Measurements from ENCODE around the gene EVI2B.
"Not testable (repeated sequence)": the region's sequence is repeated elsewhere in the genome, so short reads cannot be mapped to it uniquely, and the experiment has no call there.

EVI2B gene

DNA sequence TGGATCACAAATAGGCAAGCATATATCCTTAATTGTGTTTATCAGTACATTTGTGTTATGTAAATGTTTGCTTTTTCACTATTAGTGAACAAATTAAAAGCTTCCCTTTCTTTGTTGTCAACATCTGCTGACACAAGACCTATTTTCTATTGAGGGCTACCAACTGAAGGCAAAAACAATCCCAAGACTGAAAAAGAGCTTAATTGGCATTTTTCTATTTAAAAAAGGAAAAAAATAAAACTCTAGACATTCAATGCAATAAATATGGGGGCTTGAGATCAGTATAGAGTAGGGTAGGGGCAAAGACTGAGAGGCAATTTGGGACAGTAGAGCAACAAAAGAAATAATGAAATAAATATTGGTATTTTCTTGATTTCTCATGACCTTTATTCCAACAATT is 41.1 kb downstream of the EVI2B start:
- no peak for DNase-seq (ENCODE audit: low read depth in 1 of 2, low spot score in 1 of 2)

DNA sequence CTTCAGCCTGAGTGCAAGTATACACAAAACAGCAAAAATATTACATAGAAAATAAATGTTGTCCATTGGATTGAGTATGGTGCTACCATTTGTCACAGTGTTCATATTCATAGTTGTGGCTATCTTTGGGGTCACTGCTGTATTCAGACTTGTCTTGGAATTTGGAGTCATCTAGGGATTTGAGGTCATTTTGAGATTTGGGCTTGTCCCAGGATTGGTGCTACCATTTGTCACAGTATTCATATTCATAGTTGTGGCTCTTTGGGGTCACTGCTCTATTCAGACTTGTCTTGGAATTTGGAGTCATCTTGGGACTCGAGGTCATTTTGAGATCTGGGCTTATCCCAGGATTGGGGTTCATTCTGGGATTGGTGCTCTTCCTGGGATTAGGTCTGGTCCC is 41.6 kb downstream of the EVI2B start:
- DNase-seq (ENCODE audit: low read depth in 1 of 2, low spot score in 1 of 2) = no peak

DNA sequence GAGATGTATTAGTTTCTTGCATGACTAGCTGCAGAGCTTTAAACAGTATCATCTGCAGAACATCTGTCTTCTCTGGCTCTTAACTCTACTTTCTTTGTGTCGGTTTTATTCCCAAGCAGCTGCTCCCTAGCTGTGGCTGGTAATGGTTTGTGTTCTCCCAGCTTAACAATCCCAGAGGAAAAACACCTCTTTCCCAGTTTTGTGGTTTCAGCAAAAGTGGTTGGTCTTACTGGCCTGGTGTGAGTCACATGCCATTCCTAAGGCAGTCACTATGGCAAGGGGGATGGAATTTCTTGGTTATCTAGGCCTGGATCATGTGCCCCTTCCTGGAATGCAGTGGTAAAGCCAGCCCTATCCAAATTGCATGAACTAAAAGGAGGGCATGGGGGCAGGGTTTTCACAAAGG is 44.3 kb downstream of the EVI2B start:
- DNase-seq (ENCODE audit: low read depth in 1 of 2, low spot score in 1 of 2) = no peak

DNA sequence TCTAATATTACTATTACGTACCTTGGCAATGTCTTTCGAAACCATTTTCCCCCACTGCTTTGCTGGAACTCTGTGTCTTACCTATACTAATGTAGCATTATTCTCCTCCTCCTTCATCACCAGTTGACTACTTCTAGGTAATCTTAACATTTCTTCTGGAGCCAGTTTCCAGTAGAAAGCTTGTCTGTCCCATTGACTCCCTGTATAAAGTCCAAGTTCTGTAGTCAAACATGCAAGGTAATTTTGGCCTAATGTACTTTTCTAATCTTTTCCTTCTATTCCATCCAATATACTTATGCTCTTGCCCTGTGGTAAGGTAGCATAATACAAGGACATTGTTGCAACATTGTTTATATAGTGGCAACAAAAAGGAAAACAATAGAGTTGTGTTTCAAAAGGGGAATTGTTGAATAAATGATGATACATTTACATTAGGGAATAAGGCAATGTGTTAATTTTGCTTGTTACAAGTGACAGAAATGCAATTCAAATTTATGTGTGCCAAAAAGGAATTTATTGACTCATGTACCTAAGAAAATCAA is 44.7 kb downstream of the EVI2B start:
- no peak for DNase-seq (ENCODE audit: low read depth in 1 of 2, low spot score in 1 of 2)

DNA sequence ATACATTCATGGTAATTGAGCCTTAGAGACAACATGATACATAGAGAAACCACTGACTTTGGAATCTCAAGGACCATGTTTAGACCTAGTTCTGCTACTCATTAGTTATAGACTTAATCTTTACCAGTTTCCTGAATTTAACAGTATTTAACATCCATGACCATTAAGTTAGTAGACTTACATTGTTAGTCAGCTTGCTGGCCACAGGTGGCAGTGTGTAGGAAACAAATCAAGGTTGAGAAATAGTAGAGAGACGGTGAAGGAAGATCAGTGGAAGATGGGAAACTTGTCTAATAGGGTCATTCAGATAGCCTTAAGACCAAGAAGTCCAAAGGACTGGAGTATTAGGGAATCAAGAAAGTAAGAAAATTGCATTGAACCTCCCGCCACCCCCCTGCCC is 47.8 kb downstream of the EVI2B start:
- no peak for DNase-seq (ENCODE audit: low read depth in 1 of 2, low spot score in 1 of 2)

DNA sequence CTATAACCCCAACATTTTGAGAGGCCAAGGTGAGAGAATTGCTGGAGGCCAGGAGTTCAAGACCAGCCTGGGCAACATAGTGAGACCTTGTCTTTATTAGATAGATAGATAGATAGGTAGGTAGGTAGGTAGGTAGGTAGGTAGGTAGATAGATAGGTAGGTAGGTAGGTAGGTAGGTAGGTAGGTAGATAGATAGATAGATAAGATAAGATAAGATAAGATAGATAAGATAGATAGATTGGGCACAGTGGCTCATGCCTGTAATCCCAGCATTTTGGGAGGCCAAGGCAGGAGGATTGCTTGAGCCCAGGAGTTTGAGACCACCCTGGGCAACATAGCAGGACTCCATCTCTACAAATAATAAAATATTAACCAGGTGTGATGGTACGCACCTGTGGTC is 50.9 kb downstream of the EVI2B start:
- DNase-seq (ENCODE audit: low read depth in 1 of 2, low spot score in 1 of 2) = not testable (repeated sequence)

DNA sequence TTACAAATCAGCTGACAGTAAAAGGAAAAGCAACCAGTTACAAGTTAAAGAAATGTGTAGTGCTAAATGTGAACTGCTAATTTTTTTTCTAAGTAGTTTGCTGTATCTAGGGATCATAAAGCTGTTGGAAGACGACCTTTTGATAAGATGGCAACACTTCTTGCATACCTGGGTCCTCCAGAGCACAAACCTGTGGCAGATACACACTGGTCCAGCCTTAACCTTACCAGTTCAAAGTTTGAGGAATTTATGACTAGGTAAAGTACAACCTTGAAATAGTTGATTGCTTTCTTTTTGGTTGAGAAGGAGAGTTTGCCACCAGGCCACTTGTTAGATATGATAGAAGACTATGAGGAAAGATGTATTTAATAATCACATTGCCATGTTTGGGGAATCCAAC is 52.3 kb downstream of the EVI2B start:
- no peak for DNase-seq (ENCODE audit: low read depth in 1 of 2, low spot score in 1 of 2)

DNA sequence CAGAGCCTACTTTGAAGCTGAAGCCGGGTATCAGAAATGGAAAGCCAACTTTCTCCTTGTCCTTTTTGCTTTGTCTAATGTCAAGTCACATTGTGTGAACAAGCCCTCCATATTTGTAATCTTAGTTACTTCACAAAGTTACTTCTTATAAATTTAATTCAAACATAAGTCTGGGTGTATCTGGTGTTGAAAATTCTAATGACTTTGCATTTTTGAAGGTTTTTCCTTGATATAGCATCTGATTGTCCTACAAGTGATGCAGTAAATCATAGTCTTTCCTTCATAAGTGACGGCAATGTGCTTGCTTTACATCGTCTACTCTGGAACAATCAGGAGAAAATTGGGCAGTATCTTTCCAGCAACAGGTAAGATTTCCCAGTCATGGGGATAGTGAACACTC is 53.7 kb downstream of the EVI2B start:
- DNase-seq (ENCODE audit: low read depth in 1 of 2, low spot score in 1 of 2) = no peak

DNA sequence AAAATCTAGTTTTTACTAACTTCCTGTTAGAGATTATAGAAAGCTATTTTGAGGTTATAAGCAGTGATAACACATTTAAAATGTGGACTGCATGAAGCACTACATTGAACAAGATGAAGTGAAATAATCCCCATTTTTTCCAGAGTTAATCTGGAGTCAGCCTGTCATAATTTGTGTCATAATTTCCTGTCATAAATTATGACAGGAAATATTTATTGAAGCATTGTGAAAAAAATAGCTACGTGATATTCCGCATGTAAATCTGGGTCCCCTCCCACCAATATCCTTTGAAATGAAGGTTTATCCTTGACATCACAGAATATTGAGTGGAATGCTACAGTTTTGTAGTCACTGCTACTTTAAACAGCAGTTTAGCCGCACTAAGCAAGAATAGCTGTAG is 56.9 kb downstream of the EVI2B start:
- no peak for DNase-seq (ENCODE audit: low read depth in 1 of 2, low spot score in 1 of 2)

DNA sequence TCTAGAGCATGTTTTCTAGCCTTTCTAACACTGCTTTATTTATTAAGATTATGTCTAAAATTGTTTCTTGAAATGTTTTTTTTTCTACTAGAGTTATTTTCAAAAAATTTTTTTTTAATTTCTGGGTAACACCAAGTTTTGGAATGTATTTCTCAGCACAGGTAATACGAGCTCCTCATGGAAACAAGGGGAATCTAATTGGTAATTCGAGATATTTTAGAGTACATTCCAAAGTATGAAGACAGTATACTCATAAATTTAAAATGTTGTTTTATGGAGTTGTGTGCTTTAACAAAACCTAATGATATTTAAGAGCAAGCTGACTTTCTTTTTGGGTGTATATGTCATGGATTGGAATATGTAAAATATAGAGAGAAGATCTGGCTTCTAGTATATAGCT is 59.2 kb downstream of the EVI2B start:
- DNase-seq (ENCODE audit: low read depth in 1 of 2, low spot score in 1 of 2) = no peak

Measured in activated T-helper 1 cell treated with anti-CD3 and anti-CD28 coated beads, Interleukin-2, amount 50 U/mL, for 16 hours (primary cell).